Memory B cell (primary cell): Measurements from ENCODE around the gene GAL3ST2.
"Not testable (repeated sequence)": the region's sequence is repeated elsewhere in the genome, so short reads cannot be mapped to it uniquely, and the experiment has no call there.

Source experiments
- ATAC-seq: fragments of 150-1000 bp; cut with Tn5 transposase; 2 replicates; pipeline ENCODE4 v1.10.0; 2021; ENCODE audit warnings: low read depth, mild to moderate bottlenecking, moderate library complexity
- DNase-seq, 2 donors: peaks; one replicate each; pipeline ENCODE4 v3.0.0; 2022; ENCODE audit warnings: low spot score in 2 of 2
- H3K27ac Mint-ChIP-seq: one replicate; pipeline ENCODE4 v1.8.0; 2022; ENCODE audit warnings: mild to moderate bottlenecking, moderate library complexity, mixed read lengths
- H3K27me3 Mint-ChIP-seq: one replicate; pipeline ENCODE4 v1.8.0; 2022; ENCODE audit warnings: mixed read lengths
- H3K36me3 Mint-ChIP-seq: one replicate; pipeline ENCODE4 v1.8.0; 2022; ENCODE audit warnings: mild to moderate bottlenecking, mixed read lengths
- H3K4me1 Mint-ChIP-seq: one replicate; pipeline ENCODE4 v1.8.0; 2022; ENCODE audit warnings: mixed read lengths
- H3K4me3 Mint-ChIP-seq: one replicate; pipeline ENCODE4 v1.8.0; 2022; ENCODE audit warnings: mild to moderate bottlenecking, moderate library complexity, mixed read lengths
- H3K9me3 Mint-ChIP-seq: one replicate; pipeline ENCODE4 v1.8.0; 2022; ENCODE audit warnings: mixed read lengths

GAL3ST2 gene

GRCh38 chr2:241780939-241781569, 4.4 kb downstream of the GAL3ST2 start:
- Mint-ChIP-seq H3K27me3 (peaks cover 2% of the 10 kb centered on the region), H3K4me1 (no peaks in the 10 kb centered on the region), H3K9me3 (peaks cover 1% of the 10 kb centered on the region), H3K4me3 (no peak overlapping the region), H3K36me3 (peaks cover 1% of the 10 kb centered on the region), H3K27ac (no peak overlapping the region)
- no peak for DNase-seq
- no peak for ATAC-seq

- not testable (repeated sequence) for H3K27ac Mint-ChIP-seq, H3K27me3 Mint-ChIP-seq, H3K4me1 Mint-ChIP-seq, DNase-seq, H3K4me3 Mint-ChIP-seq, H3K9me3 Mint-ChIP-seq, H3K36me3 Mint-ChIP-seq, ATAC-seq
Observed at GRCh38 chr2:241782053-241782452, 5.4 kb downstream of the GAL3ST2 start.

GRCh38 chr2:241788135-241788534, 11.5 kb downstream of the GAL3ST2 start:
- no peak for DNase-seq
- no peak overlapping the region for H3K4me3 Mint-ChIP-seq
- H3K4me1 Mint-ChIP-seq: peaks cover 16% of the 10 kb centered on the region
- no peaks in the 10 kb centered on the region for H3K27me3 Mint-ChIP-seq
- ATAC-seq: peak; percentile 36
- peaks cover under 1% of the 10 kb centered on the region for H3K36me3 Mint-ChIP-seq
- H3K27ac Mint-ChIP-seq: peak overlapping the region; percentile 75
- H3K9me3 Mint-ChIP-seq: peaks cover 3% of the 10 kb centered on the region

GRCh38 chr2:241788572-241788971, 11.9 kb downstream of the GAL3ST2 start:
- Mint-ChIP-seq H3K4me1 (peaks cover 18% of the 10 kb centered on the region), H3K4me3 (no peak overlapping the region), H3K27me3 (peaks cover 2% of the 10 kb centered on the region), H3K9me3 (peaks cover 2% of the 10 kb centered on the region), H3K36me3 (no peaks in the 10 kb centered on the region), H3K27ac (peak overlapping the region; percentile 75)
- ATAC-seq (peak; percentile 86), DNase-seq (peak in 1 of 2 donors; percentile 11)

GRCh38 chr2:241791385-241791784, 14.8 kb downstream of the GAL3ST2 start:
- ATAC-seq, H3K36me3 Mint-ChIP-seq, H3K4me3 Mint-ChIP-seq, DNase-seq, H3K27me3 Mint-ChIP-seq, H3K9me3 Mint-ChIP-seq, H3K27ac Mint-ChIP-seq: not testable (repeated sequence)
- H3K4me1 Mint-ChIP-seq: peaks cover 19% of the 10 kb centered on the region

GRCh38 chr2:241793385-241793784, 16.8 kb downstream of the GAL3ST2 start:
- Mint-ChIP-seq H3K4me3 (no peak overlapping the region), H3K27ac (no peak overlapping the region), H3K36me3 (no peaks in the 10 kb centered on the region), H3K4me1 (peaks cover 13% of the 10 kb centered on the region), H3K27me3 (peaks cover 5% of the 10 kb centered on the region), H3K9me3 (peaks cover 2% of the 10 kb centered on the region)
- ATAC-seq: no peak
- no peak for DNase-seq

- H3K4me3 Mint-ChIP-seq: no peak overlapping the region
- no peak overlapping the region for H3K27ac Mint-ChIP-seq
- H3K9me3 Mint-ChIP-seq: peaks cover 2% of the 10 kb centered on the region
- DNase-seq (no peak), ATAC-seq (no peak)
- H3K27me3 Mint-ChIP-seq: peaks cover 5% of the 10 kb centered on the region
- peaks cover 4% of the 10 kb centered on the region for H3K4me1 Mint-ChIP-seq
- no peaks in the 10 kb centered on the region for H3K36me3 Mint-ChIP-seq
Observed at GRCh38 chr2:241794250-241794823, 17.7 kb downstream of the GAL3ST2 start.

- Mint-ChIP-seq H3K36me3 (no peaks in the 10 kb centered on the region), H3K27me3 (peaks cover 5% of the 10 kb centered on the region), H3K9me3 (peaks cover 2% of the 10 kb centered on the region), H3K4me3 (no peak overlapping the region), H3K4me1 (peaks cover 2% of the 10 kb centered on the region), H3K27ac (no peak overlapping the region)
- no peak for DNase-seq
- no peak for ATAC-seq
Observed at GRCh38 chr2:241795021-241795999, 18.7 kb downstream of the GAL3ST2 start.

GRCh38 chr2:241796209-241796608, 19.6 kb downstream of the GAL3ST2 start:
- Mint-ChIP-seq H3K4me1 (peaks cover 2% of the 10 kb centered on the region), H3K4me3 (no peak overlapping the region), H3K27ac (no peak overlapping the region), H3K36me3 (no peaks in the 10 kb centered on the region), H3K27me3 (peaks cover 5% of the 10 kb centered on the region), H3K9me3 (no peaks in the 10 kb centered on the region)
- DNase-seq (no peak), ATAC-seq (no peak)

- H3K9me3 Mint-ChIP-seq: no peaks in the 10 kb centered on the region
- no peak overlapping the region for H3K27ac Mint-ChIP-seq
- no peak overlapping the region for H3K4me3 Mint-ChIP-seq
- DNase-seq: no peak
- H3K4me1 Mint-ChIP-seq: peaks cover 2% of the 10 kb centered on the region
- ATAC-seq: no peak
- H3K27me3 Mint-ChIP-seq: peaks cover 5% of the 10 kb centered on the region
- H3K36me3 Mint-ChIP-seq: no peaks in the 10 kb centered on the region
Observed at GRCh38 chr2:241796610-241797138, 20.1 kb downstream of the GAL3ST2 start.

- no peak for DNase-seq
- H3K27ac Mint-ChIP-seq: no peak overlapping the region
- H3K4me1 Mint-ChIP-seq: peaks cover 2% of the 10 kb centered on the region
- no peak overlapping the region for H3K4me3 Mint-ChIP-seq
- ATAC-seq: no peak
- no peaks in the 10 kb centered on the region for H3K36me3 Mint-ChIP-seq
- no peaks in the 10 kb centered on the region for H3K9me3 Mint-ChIP-seq
- H3K27me3 Mint-ChIP-seq: peaks cover 5% of the 10 kb centered on the region
Observed at GRCh38 chr2:241797441-241798080, 20.9 kb downstream of the GAL3ST2 start.

- H3K27ac Mint-ChIP-seq: no peak overlapping the region
- peaks cover 5% of the 10 kb centered on the region for H3K27me3 Mint-ChIP-seq
- no peak for DNase-seq
- peaks cover 2% of the 10 kb centered on the region for H3K4me1 Mint-ChIP-seq
- H3K4me3 Mint-ChIP-seq: no peak overlapping the region
- ATAC-seq: no peak
- no peaks in the 10 kb centered on the region for H3K36me3 Mint-ChIP-seq
- H3K9me3 Mint-ChIP-seq: no peaks in the 10 kb centered on the region
Observed at GRCh38 chr2:241798081-241798630, 21.5 kb downstream of the GAL3ST2 start.

GRCh38 chr2:241798631-241799521, 22.3 kb downstream of the GAL3ST2 start:
- ATAC-seq (no peak), DNase-seq (no peak)
- Mint-ChIP-seq H3K27ac (no peak overlapping the region), H3K9me3 (no peaks in the 10 kb centered on the region), H3K36me3 (no peaks in the 10 kb centered on the region), H3K27me3 (peaks cover 2% of the 10 kb centered on the region), H3K4me1 (peaks cover 2% of the 10 kb centered on the region), H3K4me3 (no peak overlapping the region)
